Stimulated activated CD4-positive, alpha-beta T cell treated with anti-CD3 and anti-CD28 coated beads, Interleukin-15, amount 100 ng/mL, for 48 hours (primary cell): ENCODE data around the gene TTC14.

Experiments used
- DNase-seq, 2 donors: peaks; one replicate each; pipeline ENCODE4 v3.0.0-alpha.2; 2020; ENCODE audit warnings: low read depth in 2 of 2

Gene TTC14

GRCh38 chr3:180633722-180634121 is 31.8 kb downstream of the TTC14 start:
- no peak for DNase-seq

GRCh38 chr3:180640987-180641386 is 39.0 kb downstream of the TTC14 start:
- DNase-seq: no peak

GRCh38 chr3:180646187-180646790 is 44.3 kb downstream of the TTC14 start:
- no peak for DNase-seq

GRCh38 chr3:180656406-180656805 is 54.4 kb downstream of the TTC14 start:
- no peak for DNase-seq

GRCh38 chr3:180657094-180657493 is 55.1 kb downstream of the TTC14 start:
- DNase-seq: no peak
